ENCODE measurements around the gene AARS2.

Gene AARS2

DNA sequence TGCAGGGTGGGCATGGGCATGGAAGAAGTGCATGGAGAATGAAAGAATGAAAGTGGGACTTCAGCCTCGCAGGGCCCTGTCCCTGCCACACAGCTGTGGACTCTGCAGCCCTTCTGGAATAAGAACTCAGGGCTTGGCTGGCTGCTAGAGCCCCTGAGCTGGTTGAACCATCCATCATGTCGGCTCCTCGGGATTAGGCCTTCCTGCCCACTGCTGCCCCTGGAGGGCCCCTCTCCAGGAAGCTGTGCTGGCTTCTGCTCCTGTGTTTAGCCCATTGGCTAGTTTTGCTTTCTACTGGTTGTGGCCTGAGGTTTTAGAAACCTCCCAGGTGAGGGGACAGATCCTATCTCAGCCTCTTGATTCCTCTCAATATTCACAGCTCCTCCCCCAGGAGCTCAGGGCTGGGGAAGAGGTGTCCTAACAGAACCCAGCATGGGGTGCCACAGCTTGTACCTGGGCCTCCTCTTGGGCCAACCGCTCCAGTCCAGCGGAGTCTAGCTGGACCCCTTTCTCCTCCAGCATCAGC is 7.9 kb downstream of the AARS2 start:
- TF ChIP-seq, protein P1, sequence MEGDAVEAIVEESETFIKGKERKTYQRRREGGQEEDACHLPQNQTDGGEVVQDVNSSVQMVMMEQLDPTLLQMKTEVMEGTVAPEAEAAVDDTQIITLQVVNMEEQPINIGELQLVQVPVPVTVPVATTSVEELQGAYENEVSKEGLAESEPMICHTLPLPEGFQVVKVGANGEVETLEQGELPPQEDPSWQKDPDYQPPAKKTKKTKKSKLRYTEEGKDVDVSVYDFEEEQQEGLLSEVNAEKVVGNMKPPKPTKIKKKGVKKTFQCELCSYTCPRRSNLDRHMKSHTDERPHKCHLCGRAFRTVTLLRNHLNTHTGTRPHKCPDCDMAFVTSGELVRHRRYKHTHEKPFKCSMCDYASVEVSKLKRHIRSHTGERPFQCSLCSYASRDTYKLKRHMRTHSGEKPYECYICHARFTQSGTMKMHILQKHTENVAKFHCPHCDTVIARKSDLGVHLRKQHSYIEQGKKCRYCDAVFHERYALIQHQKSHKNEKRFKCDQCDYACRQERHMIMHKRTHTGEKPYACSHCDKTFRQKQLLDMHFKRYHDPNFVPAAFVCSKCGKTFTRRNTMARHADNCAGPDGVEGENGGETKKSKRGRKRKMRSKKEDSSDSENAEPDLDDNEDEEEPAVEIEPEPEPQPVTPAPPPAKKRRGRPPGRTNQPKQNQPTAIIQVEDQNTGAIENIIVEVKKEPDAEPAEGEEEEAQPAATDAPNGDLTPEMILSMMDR (conservative IDR thresholded peaks at IDR 0.05; ENCODE audit: low read depth, low read length): no peak
- DNase-seq (ENCODE audit: low read depth): no peak
- no peak overlapping the region for H3K4me3 ChIP-seq (ENCODE audit: low read length)

DNA sequence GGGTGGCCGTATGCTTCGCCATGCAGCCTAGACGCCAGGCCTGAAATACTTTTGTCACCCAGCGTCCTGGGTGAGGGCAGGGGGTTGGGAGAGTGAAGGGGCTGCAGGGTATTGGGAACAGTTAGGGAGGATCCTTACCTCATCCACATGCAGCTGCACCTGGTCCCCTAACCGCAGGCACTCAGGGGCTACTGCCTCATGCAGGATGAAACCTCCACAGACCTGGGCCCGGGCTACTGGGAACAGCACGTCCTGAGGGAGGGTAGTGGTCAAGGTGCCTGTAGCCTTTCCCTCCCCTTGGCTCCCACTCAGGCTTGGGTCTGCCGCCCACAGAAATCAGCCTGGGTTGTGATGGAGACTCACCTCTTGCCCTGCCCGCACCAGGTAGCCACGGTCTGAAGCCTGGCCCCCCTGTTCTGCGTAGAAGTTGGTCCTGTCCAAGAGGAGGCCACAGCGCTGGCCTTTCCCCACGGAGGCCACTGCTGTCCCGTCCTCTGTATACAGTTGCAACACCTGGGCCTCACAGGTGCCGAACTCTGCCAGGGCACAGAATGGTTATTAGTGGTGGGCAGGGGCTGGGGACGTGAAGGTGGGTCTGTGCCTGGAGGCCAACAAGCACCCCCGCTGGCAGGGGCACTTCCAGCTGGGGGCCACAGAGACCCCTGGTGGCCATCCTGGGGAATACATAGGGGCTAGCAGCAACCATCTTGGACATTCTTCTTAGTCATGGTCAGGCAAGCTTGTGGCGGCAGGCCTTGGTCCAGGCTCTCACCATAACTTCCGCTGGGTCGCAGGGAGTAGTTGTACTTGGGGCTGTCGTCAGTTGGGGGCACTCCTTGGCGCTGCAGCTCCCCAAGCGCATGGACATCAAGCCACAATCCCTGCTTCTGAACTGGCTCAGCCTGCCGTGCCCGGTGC is 8.6 kb downstream of the AARS2 start:
- DNase-seq (ENCODE audit: low read depth): no peak
- H3K4me3 ChIP-seq (ENCODE audit: low read length): no peak overlapping the region
- TF ChIP-seq, protein P1 (conservative IDR thresholded peaks at IDR 0.05; ENCODE audit: low read depth, low read length): peak; percentile 88

DNA sequence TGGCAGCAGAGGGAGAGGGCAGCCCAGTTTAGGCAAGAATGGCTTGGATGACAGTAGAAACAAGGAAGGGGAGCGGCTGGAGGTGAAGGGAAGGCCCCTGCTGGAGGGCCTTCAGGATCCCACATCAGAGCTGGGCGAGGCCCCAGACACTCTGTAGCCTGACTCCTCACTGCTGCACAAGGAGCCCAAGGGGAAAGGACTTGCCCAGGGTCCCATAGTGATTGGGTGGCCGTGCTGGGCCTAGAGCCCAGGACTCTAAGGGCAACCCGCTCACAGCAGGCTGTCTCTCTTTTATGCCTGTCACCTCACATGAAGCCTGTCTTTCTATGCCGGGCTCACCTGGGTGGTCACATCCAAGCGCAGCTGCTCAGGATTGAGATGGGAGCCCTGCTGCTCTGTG is 9.3 kb downstream of the AARS2 start:
- TF ChIP-seq, protein P1 (conservative IDR thresholded peaks at IDR 0.05; ENCODE audit: low read depth, low read length): no peak
- H3K4me3 ChIP-seq (ENCODE audit: low read length): no peak overlapping the region
- no peak for DNase-seq (ENCODE audit: low read depth)

DNA sequence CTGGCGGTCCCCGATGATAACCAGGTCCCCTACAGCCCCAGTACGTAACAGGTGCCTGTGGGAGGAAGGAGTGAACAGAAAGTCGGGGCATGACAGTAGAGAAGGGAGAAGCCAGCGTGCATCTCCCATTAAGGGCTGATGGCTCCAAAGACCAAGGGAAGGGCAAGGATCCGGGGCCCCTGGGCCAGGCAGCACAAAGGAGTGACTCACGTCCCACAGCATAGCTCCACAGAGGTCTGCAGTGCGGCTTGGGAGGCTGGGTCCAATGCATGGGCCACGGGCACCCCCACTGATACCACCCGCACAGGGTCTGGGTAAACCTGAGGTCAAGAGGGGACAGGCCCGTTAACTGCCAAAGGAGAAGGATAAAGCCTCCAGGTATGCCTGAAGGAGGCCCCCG is 10.3 kb downstream of the AARS2 start:
- H3K4me3 ChIP-seq (ENCODE audit: low read length): no peak overlapping the region
- no peak for DNase-seq (ENCODE audit: low read depth)
- TF ChIP-seq, protein P1 (conservative IDR thresholded peaks at IDR 0.05; ENCODE audit: low read depth, low read length): no peak

DNA sequence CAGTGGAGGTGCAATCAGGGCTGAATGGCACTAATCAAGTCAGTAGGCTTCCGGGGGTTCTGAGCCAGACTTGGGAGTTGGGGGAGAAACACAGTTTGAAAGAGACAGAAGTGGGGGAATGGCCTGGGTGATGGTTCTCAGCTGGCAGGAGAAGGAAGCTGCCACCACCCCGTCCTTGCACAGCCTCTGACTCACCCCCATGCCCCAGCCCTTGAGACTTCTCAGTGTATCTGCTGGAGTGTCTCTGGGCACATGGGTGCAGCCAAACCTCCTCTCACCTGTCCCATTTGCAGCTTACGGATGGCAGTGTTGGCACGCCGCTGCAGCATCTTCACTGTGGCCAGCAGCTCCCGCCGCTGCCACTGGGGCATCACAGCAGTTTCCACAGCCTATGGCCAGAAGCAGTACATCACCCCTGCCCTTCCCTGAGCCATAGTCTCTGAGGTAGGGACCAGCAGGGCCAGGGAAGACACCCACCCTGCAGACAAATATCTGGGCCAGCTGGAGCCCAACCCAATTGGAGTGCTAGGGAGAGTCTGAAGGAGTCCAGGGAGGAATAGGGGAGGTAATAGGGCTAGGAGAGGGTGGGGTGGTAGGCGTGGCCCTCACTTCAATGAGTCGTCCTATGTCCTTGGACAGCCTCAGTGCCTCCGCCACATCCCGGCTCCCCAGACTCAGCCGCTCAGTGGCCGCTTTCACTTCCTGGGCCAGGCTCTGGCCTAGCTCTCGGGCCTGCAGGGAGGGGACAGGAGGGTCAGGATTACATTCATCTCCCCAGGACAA is 11.2 kb downstream of the AARS2 start:
- no peak overlapping the region for H3K4me3 ChIP-seq (ENCODE audit: low read length)
- TF ChIP-seq, protein P1 (conservative IDR thresholded peaks at IDR 0.05; ENCODE audit: low read depth, low read length): no peak
- no peak for DNase-seq (ENCODE audit: low read depth)

DNA sequence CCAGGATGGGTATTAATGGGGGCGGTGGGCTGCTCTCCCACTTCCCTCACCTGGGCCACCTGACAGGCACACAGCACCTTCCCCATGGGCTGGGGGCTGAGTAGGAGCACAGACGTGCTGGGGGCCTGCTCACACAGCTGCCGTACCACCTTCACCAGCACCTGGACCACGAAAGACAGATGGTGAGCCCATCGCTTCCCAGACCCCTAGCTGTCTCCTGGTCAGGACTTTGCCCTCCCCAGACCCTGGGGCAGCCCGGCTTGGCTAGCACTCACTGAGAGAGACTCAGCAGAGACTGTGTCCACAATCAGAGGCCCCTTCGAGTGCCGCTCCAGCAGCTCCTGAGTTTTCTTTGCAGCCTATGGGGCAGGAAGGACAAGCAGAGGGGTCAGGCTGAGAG is 12.0 kb downstream of the AARS2 start:
- DNase-seq (ENCODE audit: low read depth): no peak
- H3K4me3 ChIP-seq (ENCODE audit: low read length): no peak overlapping the region
- TF ChIP-seq, protein P1 (conservative IDR thresholded peaks at IDR 0.05; ENCODE audit: low read depth, low read length): no peak

Data from retinal pigment epithelial cell (primary cell).